Right lung (tissue), 10 donors: ENCODE data around the gene FOXK1. TPM values are rescaled to one million over a fixed set of nuclear protein-coding genes. Genes with fewer than 3 reads are reported as not detected.
A peak's percentile ranks its signal among the peaks of the same experiment; 100 is the strongest.
"Not testable (repeated sequence)": the region's sequence is repeated elsewhere in the genome, so short reads cannot be mapped to it uniquely, and the experiment has no call there.

Source experiments
- DNase-seq, 2 donors: peaks; one replicate each; pipeline ENCODE4 v3.0.0-alpha.2; 2013
- long read RNA-seq, 8 donors: transcript quantifications; one replicate each; lab custom pipeline, GENCODE V29; 2026
- polyA plus RNA-seq, 5 donors: library from polyadenylated mRNA; unstranded; fragments of 120-200 nt; gene quantifications; one replicate each; pipeline versions ENCODE4 v1.2.1 to v1.2.3, GENCODE V29; 2013; ENCODE audit warnings: inconsistent platforms in 1 of 5, low replicate concordance in 1 of 5; ENCODE audit not compliant: insufficient read length in 5 of 5, insufficient read depth in 1 of 5

Gene FOXK1
- 10 to 100 TPM; 10.3 to 16.5 (median 15.2) TPM for polyA plus RNA-seq
- long read RNA-seq, donor 1 = 0 reads
- long read RNA-seq, donor 2, full-length matches to known transcripts = 2 of 2 reads
- long read RNA-seq, donor 2, partial matches to known transcripts = 0 of 2 reads
- long read RNA-seq, donor 2, other reads (novel, unspliced or antisense) = 0 of 2 reads
- long read RNA-seq, donor 3, full-length matches to known transcripts = 1 of 18 reads
- long read RNA-seq, donor 3, partial matches to known transcripts = 17 of 18 reads
- long read RNA-seq, donor 3, other reads (novel, unspliced or antisense) = 0 of 18 reads
- long read RNA-seq, donor 4, partial matches to known transcripts = 7 of 7 reads
- long read RNA-seq, donor 4, other reads (novel, unspliced or antisense) = 0 of 7 reads
- long read RNA-seq, donor 5 = 0 reads
- long read RNA-seq, donor 6, partial matches to known transcripts = 14 of 14 reads
- long read RNA-seq, donor 6, other reads (novel, unspliced or antisense) = 0 of 14 reads
- long read RNA-seq, donor 7, full-length matches to known transcripts = 1 of 1 reads
- long read RNA-seq, donor 7, partial matches to known transcripts = 0 of 1 reads
- long read RNA-seq, donor 7, other reads (novel, unspliced or antisense) = 0 of 1 reads
- long read RNA-seq, donor 8, full-length matches to known transcripts = 2 of 7 reads
- long read RNA-seq, donor 8, partial matches to known transcripts = 5 of 7 reads
- long read RNA-seq, donor 8, other reads (novel, unspliced or antisense) = 0 of 7 reads

GRCh38 chr7:4681886-4682620 is at the start of gene FOXK1:
Gene FOXK1 (plus strand): TSS chr7:4682295. CDS start chr7:4682309, 14 bp downstream.
- peak; percentile 73 to 79 for DNase-seq

GRCh38 chr7:4633012-4633411 is 49.1 kb upstream of the FOXK1 start:
- DNase-seq = no peak

- DNase-seq = no peak
Measured at GRCh38 chr7:4634166-4634565, 47.9 kb upstream of the FOXK1 start.

- DNase-seq = no peak
Measured at GRCh38 chr7:4638781-4639575, 43.1 kb upstream of the FOXK1 start.

- DNase-seq = no peak
Measured at GRCh38 chr7:4641091-4641666, 40.9 kb upstream of the FOXK1 start.

GRCh38 chr7:4641667-4642467 is 40.2 kb upstream of the FOXK1 start:
- DNase-seq = peak; percentile 97 to 98

GRCh38 chr7:4642468-4643203 is 39.5 kb upstream of the FOXK1 start:
- DNase-seq = no peak

- not testable (repeated sequence) for DNase-seq
Measured at GRCh38 chr7:4643204-4643471, 39.0 kb upstream of the FOXK1 start.

- no peak for DNase-seq
Measured at GRCh38 chr7:4645246-4645645, 36.8 kb upstream of the FOXK1 start.

GRCh38 chr7:4648111-4648510 is 34.0 kb upstream of the FOXK1 start:
- DNase-seq = no peak

- DNase-seq = peak in 1 of 2 donors; percentile 31
Measured at GRCh38 chr7:4650433-4651047, 31.6 kb upstream of the FOXK1 start.

GRCh38 chr7:4653771-4654170 is 28.3 kb upstream of the FOXK1 start:
- no peak for DNase-seq

- DNase-seq = no peak
Measured at GRCh38 chr7:4655311-4655710, 26.8 kb upstream of the FOXK1 start.

GRCh38 chr7:4655896-4656295 is 26.2 kb upstream of the FOXK1 start:
- no peak for DNase-seq

GRCh38 chr7:4657640-4658417 is 24.3 kb upstream of the FOXK1 start:
- no peak for DNase-seq

- no peak for DNase-seq
Measured at GRCh38 chr7:4659551-4660286, 22.4 kb upstream of the FOXK1 start.

GRCh38 chr7:4661871-4662270 is 20.2 kb upstream of the FOXK1 start:
- peak; percentile 48 to 65 for DNase-seq
